Stimulated activated naive CD8-positive, alpha-beta T cell treated with anti-CD3 and anti-CD28 coated beads, Interleukin-15, Interleukin-2, amounts not matched to agents 100 ng/mL and 50 ng/mL, for 24 hours (primary cell): ENCODE data around the gene HTR3B.

Experiments
- H3K27ac Mint-ChIP-seq: one replicate; pipeline ENCODE4 v1.8.0; 2021; ENCODE audit warnings: mild to moderate bottlenecking, mixed read lengths
- H3K27me3 Mint-ChIP-seq: one replicate; pipeline ENCODE4 v1.8.0; 2021; ENCODE audit warnings: mixed read lengths
- H3K36me3 Mint-ChIP-seq: one replicate; pipeline ENCODE4 v1.8.0; 2021; ENCODE audit warnings: low read depth, mixed read lengths
- H3K4me1 Mint-ChIP-seq: one replicate; pipeline ENCODE4 v1.8.0; 2021; ENCODE audit warnings: low read depth, mixed read lengths
- H3K4me3 Mint-ChIP-seq: one replicate; pipeline ENCODE4 v1.8.0; 2021; ENCODE audit warnings: mild to moderate bottlenecking, mixed read lengths
- H3K9me3 Mint-ChIP-seq: one replicate; pipeline ENCODE4 v1.8.0; 2021; ENCODE audit warnings: mixed read lengths

Gene HTR3B, protein sequence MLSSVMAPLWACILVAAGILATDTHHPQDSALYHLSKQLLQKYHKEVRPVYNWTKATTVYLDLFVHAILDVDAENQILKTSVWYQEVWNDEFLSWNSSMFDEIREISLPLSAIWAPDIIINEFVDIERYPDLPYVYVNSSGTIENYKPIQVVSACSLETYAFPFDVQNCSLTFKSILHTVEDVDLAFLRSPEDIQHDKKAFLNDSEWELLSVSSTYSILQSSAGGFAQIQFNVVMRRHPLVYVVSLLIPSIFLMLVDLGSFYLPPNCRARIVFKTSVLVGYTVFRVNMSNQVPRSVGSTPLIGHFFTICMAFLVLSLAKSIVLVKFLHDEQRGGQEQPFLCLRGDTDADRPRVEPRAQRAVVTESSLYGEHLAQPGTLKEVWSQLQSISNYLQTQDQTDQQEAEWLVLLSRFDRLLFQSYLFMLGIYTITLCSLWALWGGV

DNA sequence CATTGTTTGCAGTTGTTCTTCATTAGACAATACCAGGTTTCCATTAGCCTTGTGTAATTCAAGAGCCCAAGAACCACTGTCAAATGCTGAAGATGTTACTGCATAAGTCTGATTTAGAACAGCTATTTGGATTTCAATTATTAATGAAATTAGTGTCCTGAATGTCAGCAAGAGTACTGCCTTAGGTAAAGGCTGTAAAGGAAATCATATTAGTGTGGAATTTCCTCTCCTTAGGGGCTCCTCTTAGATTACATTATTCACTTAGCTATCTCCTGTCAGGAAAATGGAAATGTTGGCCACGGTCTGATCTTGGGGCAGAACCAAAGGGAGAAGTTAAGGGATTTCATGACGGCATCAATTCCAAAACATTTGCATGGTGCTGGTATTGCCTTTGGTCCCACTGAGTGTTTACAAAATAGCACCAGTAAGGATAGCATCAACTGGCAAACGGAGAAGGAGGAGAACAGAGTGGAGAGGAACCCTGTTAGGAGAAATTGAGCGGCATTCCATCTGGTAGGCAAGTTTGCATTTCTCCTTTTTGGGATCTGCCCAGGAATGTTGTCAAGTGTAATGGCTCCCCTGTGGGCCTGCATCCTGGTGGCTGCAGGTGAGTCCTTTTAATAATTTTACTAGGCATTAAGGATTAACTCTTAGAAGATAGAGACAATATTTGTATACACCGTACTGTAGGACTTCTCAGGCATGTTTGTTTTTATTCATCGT lies at the start of gene HTR3B:
HTR3B (plus strand) TSS at position 418 of the 723 bp plus-strand sequence; CDS start at position 556, 138 bp downstream.
- Mint-ChIP-seq H3K27me3 (peaks cover 6% of the 10 kb centered on the region), H3K4me1 (no peaks in the 10 kb centered on the region), H3K36me3 (no peaks in the 10 kb centered on the region), H3K27ac (no peak within 1 kb of the TSS), H3K9me3 (no peaks in the 10 kb centered on the region), H3K4me3 (no peak within 1 kb of the TSS)

DNA sequence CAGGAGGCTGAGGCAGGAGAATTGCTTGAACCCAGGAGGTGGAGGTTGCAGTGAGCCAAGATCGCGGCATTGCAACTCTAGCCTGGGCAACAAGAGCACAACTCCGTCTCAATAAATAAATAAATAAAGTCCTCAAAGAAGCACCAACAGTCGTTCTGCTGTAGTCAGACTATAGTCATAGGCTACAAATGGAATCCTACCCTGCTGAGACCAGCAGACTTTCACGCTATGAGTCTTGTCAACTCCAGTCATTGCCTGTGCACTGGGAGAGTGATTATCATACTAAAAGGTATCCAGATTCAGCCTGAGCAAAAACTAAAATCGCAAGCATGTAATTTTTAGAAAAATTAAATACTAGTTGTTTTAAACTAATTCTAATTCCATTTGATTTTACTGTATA lies 48.8 kb upstream of the HTR3B start:
- Mint-ChIP-seq H3K36me3 (peaks cover 13% of the 10 kb centered on the region), H3K4me1 (peaks cover 13% of the 10 kb centered on the region), H3K9me3 (no peaks in the 10 kb centered on the region), H3K27ac (no peak overlapping the region), H3K27me3 (no peaks in the 10 kb centered on the region), H3K4me3 (no peak overlapping the region)

DNA sequence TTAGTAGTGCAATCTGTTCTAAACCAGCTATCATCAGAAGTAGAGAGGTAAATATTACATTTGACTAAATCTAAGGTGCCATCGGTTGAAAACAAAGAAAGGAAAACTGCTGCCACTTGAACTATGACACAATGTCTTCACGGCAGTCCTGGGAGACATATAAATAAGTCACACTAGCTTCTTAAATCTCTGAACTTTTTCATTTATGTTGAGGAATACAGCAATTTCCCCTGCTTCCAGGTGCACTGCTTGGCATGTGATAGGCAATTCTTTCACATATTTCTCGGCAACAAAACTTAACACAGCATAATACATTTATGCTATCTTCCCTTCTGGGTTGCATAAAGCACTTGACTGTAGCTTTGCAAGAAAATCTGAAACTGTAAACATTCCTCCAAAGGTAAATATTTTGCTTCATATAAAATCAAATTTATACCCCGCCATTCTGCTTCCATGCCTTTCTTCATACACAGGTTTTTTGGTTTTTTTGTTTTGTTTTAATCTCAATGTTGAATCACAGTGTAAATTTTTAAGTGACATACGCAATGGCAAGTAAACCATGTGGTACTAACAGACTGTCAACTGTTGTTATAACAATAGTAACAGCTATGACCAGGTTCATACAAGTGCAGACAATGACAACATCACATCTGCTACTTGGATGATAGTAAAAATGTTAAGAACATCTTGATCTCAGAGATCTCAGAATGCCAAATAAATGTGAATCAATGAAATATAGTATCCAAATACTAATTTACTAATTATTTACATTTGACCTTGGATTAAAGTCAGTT lies 47.4 kb upstream of the HTR3B start:
- H3K36me3 Mint-ChIP-seq, result peaks cover 7% of the 10 kb centered on the region
- no peaks in the 10 kb centered on the region for H3K27me3 Mint-ChIP-seq
- no peaks in the 10 kb centered on the region for H3K9me3 Mint-ChIP-seq
- H3K4me3 Mint-ChIP-seq, result no peak overlapping the region
- H3K27ac Mint-ChIP-seq, result no peak overlapping the region
- H3K4me1 Mint-ChIP-seq, result peaks cover 18% of the 10 kb centered on the region

DNA sequence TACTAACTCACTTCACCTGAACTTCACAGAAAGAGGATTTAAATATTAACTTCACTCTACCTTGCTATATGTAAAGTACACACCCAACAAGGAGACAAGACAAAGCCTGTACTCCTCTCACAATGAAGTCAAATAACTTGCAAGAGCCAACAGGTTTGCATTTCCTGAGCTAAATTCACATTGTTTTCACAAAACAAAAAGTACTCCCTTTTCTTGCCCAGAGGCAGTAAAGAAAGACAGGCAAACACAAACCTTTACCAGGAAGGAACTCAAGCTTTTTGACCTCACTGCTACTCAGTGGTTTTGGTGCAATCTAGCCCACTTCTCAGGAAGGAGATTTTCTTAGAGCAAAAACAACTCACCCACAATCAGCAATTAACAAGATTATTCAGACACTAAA lies 44.9 kb upstream of the HTR3B start:
- H3K9me3 Mint-ChIP-seq, result no peaks in the 10 kb centered on the region
- H3K27ac Mint-ChIP-seq, result no peak overlapping the region
- peaks cover 4% of the 10 kb centered on the region for H3K36me3 Mint-ChIP-seq
- no peak overlapping the region for H3K4me3 Mint-ChIP-seq
- no peaks in the 10 kb centered on the region for H3K27me3 Mint-ChIP-seq
- peaks cover 25% of the 10 kb centered on the region for H3K4me1 Mint-ChIP-seq

DNA sequence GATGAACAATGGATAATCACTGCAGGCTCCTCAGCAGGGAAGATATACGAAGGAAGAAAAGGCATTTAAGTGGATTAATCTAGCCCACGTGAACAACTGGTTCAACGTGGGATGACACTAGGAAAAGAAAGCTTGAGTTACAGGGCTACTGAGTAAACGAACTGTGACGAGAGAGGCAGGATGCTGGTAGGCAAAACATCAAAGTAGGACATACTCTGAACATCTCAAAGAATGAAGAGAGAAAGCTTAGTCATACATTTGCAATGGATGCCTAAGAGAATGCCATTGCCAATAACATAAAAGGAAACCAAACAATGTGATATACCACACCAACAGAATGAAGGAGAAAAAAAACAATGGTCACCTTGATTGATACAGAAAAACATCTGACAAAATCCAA lies 42.2 kb upstream of the HTR3B start:
- Mint-ChIP-seq H3K4me3 (no peak overlapping the region), H3K27me3 (no peaks in the 10 kb centered on the region), H3K9me3 (no peaks in the 10 kb centered on the region), H3K4me1 (peaks cover 34% of the 10 kb centered on the region), H3K36me3 (peaks cover 18% of the 10 kb centered on the region), H3K27ac (peak overlapping the region; percentile 22)

DNA sequence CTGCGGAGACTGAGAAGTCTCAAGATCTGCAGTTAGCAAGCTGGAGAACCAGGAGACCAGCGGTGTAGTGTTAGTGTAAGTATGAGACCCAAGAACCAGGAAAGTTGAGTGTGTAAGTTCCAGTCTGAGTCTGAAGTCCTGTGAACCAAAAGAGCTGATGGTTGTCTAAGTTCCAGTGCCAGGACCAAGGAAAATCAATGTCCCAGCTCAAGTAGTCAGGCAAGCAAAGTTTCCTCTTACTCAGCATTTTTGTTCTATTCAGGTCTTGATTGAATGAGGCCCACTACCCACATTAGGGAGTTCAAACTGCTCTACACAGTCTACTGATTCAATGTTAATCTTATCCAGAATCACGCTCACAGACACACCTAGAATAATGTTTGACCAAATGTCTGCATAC lies 40.2 kb upstream of the HTR3B start:
- no peak overlapping the region for H3K4me3 Mint-ChIP-seq
- H3K4me1 Mint-ChIP-seq, result peaks cover 40% of the 10 kb centered on the region
- H3K36me3 Mint-ChIP-seq, result peaks cover 22% of the 10 kb centered on the region
- H3K27me3 Mint-ChIP-seq, result no peaks in the 10 kb centered on the region
- no peaks in the 10 kb centered on the region for H3K9me3 Mint-ChIP-seq
- no peak overlapping the region for H3K27ac Mint-ChIP-seq

DNA sequence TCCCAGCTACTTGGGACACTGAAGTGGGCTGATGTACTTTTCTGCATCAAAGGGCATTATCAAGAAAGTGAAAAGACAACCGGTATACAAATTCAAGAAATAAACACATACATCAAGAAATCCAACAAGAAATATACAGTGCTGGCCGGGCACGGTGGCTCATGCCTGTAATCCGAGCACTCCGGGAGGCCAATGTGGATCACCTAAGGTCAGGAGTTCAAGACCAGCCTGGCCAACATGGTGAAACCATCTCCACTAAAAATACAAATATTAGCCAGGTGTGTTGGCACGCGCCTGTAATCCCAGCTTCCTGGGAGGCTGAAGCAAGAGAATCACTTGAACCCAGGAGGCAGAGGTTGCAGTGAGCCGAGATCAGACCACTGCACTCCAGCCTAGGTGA lies 38.7 kb upstream of the HTR3B start:
- Mint-ChIP-seq H3K4me3 (no peak overlapping the region), H3K27ac (no peak overlapping the region), H3K4me1 (peaks cover 30% of the 10 kb centered on the region), H3K9me3 (no peaks in the 10 kb centered on the region), H3K27me3 (no peaks in the 10 kb centered on the region), H3K36me3 (peaks cover 22% of the 10 kb centered on the region)

DNA sequence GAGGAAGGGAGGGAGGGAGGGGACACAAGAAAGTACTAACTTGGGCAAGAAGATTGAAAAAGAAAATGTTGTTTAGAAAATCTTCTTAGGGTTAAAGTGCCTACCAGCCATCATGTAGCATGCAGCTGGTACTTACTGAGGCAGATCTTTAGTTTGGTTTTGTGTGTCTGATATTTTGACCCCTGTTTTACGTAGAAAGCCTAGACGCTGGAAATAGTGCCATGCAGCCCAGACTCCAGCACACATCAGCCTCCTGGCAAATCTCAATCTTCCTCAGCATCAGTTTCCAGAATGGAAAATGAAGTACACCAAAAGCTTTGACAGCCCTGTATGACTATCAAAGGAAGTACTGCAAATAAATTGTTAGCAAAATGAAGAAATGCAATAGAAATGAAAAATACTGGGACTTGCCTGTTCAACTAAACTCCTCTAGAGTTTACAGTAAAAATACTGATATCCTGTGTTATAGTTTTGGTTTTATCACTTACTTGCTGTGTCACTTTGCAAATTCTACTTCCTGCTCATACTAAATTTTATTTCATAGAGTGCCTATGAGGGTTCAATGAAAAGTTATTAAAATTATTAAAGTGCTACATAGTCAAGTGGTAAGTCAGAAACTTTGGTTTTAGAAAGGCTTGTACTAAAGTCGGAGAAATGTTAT lies 36.6 kb upstream of the HTR3B start:
- Mint-ChIP-seq H3K27me3 (no peaks in the 10 kb centered on the region), H3K4me1 (peaks cover 23% of the 10 kb centered on the region), H3K4me3 (no peak overlapping the region), H3K27ac (no peak overlapping the region), H3K9me3 (no peaks in the 10 kb centered on the region), H3K36me3 (peaks cover 22% of the 10 kb centered on the region)

DNA sequence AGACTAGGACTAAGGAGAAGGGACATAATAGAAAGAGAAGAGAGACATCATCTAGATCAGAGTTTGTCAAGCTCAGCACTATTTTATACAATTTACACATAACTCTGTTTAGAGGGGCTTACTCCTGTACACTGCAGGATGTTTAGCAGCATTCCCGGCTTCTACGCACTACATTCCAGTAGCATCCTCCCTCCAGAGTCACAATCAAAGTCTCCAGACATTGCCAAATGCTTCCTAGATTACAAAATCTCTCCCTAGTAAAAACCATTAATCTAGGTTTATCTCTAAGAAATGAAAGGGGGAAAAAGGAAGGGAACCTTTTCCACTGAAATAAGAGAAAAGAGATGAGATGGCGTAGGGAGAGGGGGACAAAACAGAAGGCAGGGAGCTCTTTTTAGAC lies 33.3 kb upstream of the HTR3B start:
- peaks cover 44% of the 10 kb centered on the region for H3K4me1 Mint-ChIP-seq
- H3K27ac Mint-ChIP-seq, result no peak overlapping the region
- H3K4me3 Mint-ChIP-seq, result no peak overlapping the region
- peaks cover 14% of the 10 kb centered on the region for H3K36me3 Mint-ChIP-seq
- no peaks in the 10 kb centered on the region for H3K9me3 Mint-ChIP-seq
- no peaks in the 10 kb centered on the region for H3K27me3 Mint-ChIP-seq

DNA sequence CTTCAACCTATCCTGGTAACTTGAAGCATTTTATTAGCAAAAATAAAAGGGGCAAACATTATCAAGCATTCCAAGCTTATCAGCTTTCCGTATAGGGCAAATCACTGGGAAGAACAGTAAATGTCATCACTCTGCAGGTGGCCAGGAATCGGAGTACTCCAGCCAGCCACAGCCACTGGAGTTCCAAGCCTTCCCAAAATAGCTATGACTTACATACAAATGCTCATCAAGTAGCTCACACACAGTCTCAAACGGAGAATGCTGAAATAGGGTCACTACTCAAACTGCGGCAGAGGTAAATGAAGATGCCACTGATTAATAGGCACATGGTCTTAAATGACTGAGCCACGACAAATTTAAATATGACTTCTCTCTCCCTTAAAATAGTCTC lies 31.4 kb upstream of the HTR3B start:
- Mint-ChIP-seq H3K4me1 (peaks cover 43% of the 10 kb centered on the region), H3K4me3 (peak overlapping the region; percentile 40), H3K36me3 (peaks cover 4% of the 10 kb centered on the region), H3K27ac (no peak overlapping the region), H3K27me3 (no peaks in the 10 kb centered on the region), H3K9me3 (no peaks in the 10 kb centered on the region)

DNA sequence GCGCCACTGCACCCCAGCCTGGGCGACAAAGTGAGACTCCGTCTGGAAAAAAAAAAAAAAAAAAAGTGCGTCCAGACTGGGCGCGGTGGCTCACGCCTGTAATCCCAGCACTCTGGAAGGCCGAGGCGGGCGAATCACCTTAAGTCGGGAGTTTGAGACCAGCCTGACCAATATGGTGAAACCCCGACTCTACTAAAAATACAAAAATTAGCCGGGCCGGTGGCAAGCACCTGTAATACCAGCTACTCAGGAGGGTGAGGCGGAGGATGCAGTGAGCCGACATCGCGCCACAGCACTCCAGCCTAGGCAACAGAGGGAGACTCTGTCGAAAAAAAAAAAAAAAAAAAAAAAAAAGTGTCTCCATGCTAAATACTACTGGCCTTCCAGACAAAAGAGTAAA lies 30.5 kb upstream of the HTR3B start:
- Mint-ChIP-seq H3K4me1 (peaks cover 39% of the 10 kb centered on the region), H3K27ac (peak overlapping the region; percentile 83), H3K36me3 (peaks cover 4% of the 10 kb centered on the region), H3K9me3 (no peaks in the 10 kb centered on the region), H3K4me3 (peak overlapping the region; percentile 95), H3K27me3 (no peaks in the 10 kb centered on the region)

DNA sequence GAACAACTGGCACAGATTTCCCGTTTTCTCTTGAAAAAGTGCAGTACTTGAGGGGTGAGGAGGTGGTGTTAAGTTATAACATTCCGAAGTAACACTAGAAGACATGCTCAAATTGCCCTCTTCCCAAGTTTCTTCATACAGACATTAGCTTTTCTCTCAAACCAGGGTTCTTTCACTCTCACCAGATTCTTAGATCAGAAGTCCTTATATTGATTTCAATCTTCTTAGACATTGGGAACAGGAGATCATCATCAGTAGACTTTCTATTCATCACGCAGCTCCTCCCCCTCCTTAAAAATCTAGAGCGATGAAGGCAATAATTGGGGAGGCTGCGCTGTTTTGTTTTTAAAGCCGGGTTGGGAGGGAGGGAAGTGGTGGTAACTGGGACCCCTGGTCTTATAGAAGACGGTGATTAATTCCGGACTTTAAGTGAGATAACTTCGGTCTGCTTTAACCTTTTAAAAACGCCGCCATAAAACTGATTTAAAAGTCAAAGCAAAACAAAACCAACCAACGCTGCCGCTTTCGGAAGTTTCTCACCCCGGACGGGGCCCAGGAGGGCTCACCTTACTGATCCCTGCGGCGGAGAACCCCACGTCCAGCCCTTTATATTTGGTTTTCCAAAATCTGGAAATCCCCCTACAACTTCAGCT lies 29.9 kb upstream of the HTR3B start:
- Mint-ChIP-seq H3K4me3 (peak overlapping the region; percentile 95), H3K4me1 (peaks cover 39% of the 10 kb centered on the region), H3K27ac (peak overlapping the region; percentile 83), H3K9me3 (no peaks in the 10 kb centered on the region), H3K27me3 (no peaks in the 10 kb centered on the region), H3K36me3 (peaks cover 4% of the 10 kb centered on the region)

DNA sequence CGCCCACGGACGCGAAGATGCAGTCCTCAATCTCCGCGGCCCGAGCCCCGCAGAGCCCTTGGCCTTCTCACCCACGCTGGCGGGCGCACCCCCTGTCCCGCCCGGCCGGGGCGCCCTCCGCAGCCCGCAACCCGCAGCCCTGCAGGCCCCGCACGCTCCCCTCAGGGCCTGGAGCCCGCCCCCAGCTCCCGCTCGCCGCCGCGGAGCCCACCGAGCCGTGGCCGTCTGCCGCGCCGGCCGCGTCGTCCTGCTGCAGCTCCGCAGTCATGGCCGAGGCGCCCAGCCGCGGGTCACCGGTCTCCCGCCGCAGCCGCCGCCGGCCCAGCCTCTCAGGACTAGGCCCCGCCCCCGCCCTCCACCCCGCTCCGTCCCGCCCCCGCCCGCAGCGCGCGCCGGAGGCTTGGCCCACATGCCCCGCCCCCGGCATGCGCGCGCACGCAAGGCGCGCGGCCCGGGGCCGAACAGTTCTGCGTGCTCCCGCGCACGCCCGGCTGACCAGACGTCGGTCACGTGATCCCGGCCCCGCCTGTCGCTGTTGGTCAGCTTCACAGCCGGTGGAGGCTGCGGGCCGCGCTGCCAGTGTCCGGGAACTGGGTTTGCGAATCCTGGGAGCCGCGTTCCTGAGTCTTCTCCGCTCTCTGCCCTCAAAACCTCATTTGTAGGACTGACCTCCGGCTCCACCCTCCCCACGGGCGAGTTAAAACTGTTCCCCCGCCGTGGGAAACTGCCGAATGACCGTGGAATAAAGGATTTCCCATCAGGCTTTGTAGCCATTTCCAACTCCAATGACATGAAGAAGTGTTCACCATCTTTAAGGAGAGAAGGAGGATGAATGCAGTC lies 29.1 kb upstream of the HTR3B start, which contains the start of gene USP28:
USP28 (minus strand) TSS at position 339 of the 840 bp plus-strand sequence; CDS start at position 268, 71 bp downstream.
- Mint-ChIP-seq H3K4me3 (peak within 1 kb of the TSS; percentile 95), H3K9me3 (no peaks in the 10 kb centered on the region), H3K27ac (peak within 1 kb of the TSS; percentile 94), H3K27me3 (no peaks in the 10 kb centered on the region), H3K36me3 (peaks cover 4% of the 10 kb centered on the region), H3K4me1 (peaks cover 39% of the 10 kb centered on the region)
